Keratinocyte (primary cell): ENCODE data around the gene MTOR. TPM values are rescaled to one million over a fixed set of nuclear protein-coding genes. Genes with fewer than 3 reads are reported as not detected.

Source experiments
- DNase-seq: peaks from one replicate; pipeline ENCODE4 v3.0.0-alpha.2; 2011; ENCODE audit warnings: low read depth, missing footprints, low spot score
- FAIRE-seq: peaks from 2 replicates; lab custom pipeline; 2011; peaks lifted over from hg19 to GRCh38; lab: Jason Lieb, UNC
- H2AFZ ChIP-seq: 2 replicates; pipeline ENCODE4 v1.6.0; 2012; ENCODE audit warnings: low read length, control low read depth, inconsistent platforms; ENCODE audit not compliant: control insufficient read depth
- H3K27ac ChIP-seq: 2 replicates; pipeline ENCODE4 v1.5.1; 2011; ENCODE audit warnings: low read length; ENCODE audit not compliant: control insufficient read depth, insufficient read depth
- H3K27me3 ChIP-seq: 3 replicates; pipeline ENCODE4 v1.6.0; 2011; ENCODE audit warnings: low read length; ENCODE audit not compliant: control insufficient read depth, insufficient read depth; ENCODE audit errors: extremely low read depth
- H3K36me3 ChIP-seq, 2 experiments: 2 replicates in 1 of 2; 3 replicates in 1 of 2; pipeline ENCODE4 v1.5.1; 2011; ENCODE audit warnings: low read length in 2 of 2, mild to moderate bottlenecking in 1 of 2; ENCODE audit not compliant: control insufficient read depth in 2 of 2, insufficient read depth in 2 of 2; ENCODE audit errors: extremely low read depth in 1 of 2
- H3K4me1 ChIP-seq: 3 replicates; pipeline ENCODE4 v1.5.1; 2011; ENCODE audit warnings: low read length; ENCODE audit not compliant: control insufficient read depth, insufficient read depth; ENCODE audit errors: extremely low read depth
- H3K4me2 ChIP-seq: 3 replicates; pipeline ENCODE4 v1.6.0; 2011; ENCODE audit warnings: low read depth, low read length; ENCODE audit not compliant: control insufficient read depth, insufficient read depth; ENCODE audit errors: extremely low read depth
- H3K4me3 ChIP-seq, 3 experiments: fragments of 200-600 bp in 1 of 3; sonication (generic) in 1 of 3; 2 replicates in 2 of 3; 3 replicates in 1 of 3; pipeline ENCODE4 v1.5.1; 2011 to 2016; ENCODE audit warnings: low read length in 3 of 3, mild to moderate bottlenecking in 3 of 3, control low read depth in 2 of 3, inconsistent platforms in 1 of 3, low read depth in 1 of 3, mixed read lengths in 1 of 3, mixed run types in 1 of 3, moderate library complexity in 1 of 3; ENCODE audit not compliant: control insufficient read depth in 2 of 3, insufficient read depth in 2 of 3; ENCODE audit errors: extremely low read depth in 1 of 3
- H3K79me2 ChIP-seq: 2 replicates; pipeline ENCODE4 v1.6.0; 2012; ENCODE audit warnings: low read length; ENCODE audit not compliant: control insufficient read depth, insufficient read depth
- H3K9ac ChIP-seq: 3 replicates; pipeline ENCODE4 v1.6.0; 2011; ENCODE audit warnings: low read length; ENCODE audit not compliant: control insufficient read depth, insufficient read depth; ENCODE audit errors: extremely low read depth
- H3K9me1 ChIP-seq: 3 replicates; pipeline ENCODE4 v1.6.0; 2011; ENCODE audit warnings: low read length; ENCODE audit not compliant: control insufficient read depth, insufficient read depth; ENCODE audit errors: extremely low read depth
- H3K9me3 ChIP-seq: 2 replicates; pipeline ENCODE4 v1.5.1; 2012; ENCODE audit warnings: low read depth, low read length; ENCODE audit not compliant: control insufficient read depth
- H4K20me1 ChIP-seq: 3 replicates; pipeline ENCODE4 v1.6.0; 2011; ENCODE audit warnings: low read length; ENCODE audit not compliant: control insufficient read depth, insufficient read depth; ENCODE audit errors: extremely low read depth
- CTCF ChIP-seq, 3 experiments: IDR thresholded peaks in 1 of 3; conservative IDR thresholded peaks in 1 of 3; optimal IDR thresholded peaks in 1 of 3; 2 replicates in 2 of 3; 3 replicates in 1 of 3; pipeline versions ENCODE3 to v1.5.1; 2011; ENCODE audit warnings: low read length in 3 of 3, mild to moderate bottlenecking in 3 of 3, moderate library complexity in 2 of 3, control low read depth in 1 of 3, inconsistent platforms in 1 of 3; ENCODE audit not compliant: insufficient read depth in 2 of 3; ENCODE audit errors: extremely low read depth in 1 of 3
- EZH2 ChIP-seq: IDR thresholded peaks from one replicate; pipeline ENCODE4 v1.6.1; 2012; ENCODE audit warnings: inconsistent platforms, mild to moderate bottlenecking, low read length, moderate library complexity
- dilution Hi-C: fragments of 300-500 bp; cut with MboI; formaldehyde crosslinking; loops from one replicate; pipeline ENCODE4 v1.7.0; 2020; ENCODE audit warnings: low sequenced_read_pairs; ENCODE audit not compliant: extremely low pct_ligation_motif_present
- polyA plus RNA-seq, 5 experiments: library from polyadenylated mRNA; depleted of rRNA in 3 of 5; stranded (reverse) in 3 of 5; stranded (forward) in 1 of 5; unstranded in 1 of 5; fragments of >200 nt; gene quantifications; 1 replicate in 1 of 5; 2 replicates in 3 of 5; 3 replicates in 1 of 5; pipeline versions ENCODE4 v1.2.1 to v1.2.3, GENCODE V29; 2011 to 2012; ENCODE audit warnings: missing spikeins in 2 of 5, low read depth in 1 of 5, low replicate concordance in 1 of 5

Gene MTOR
- polyA plus RNA-seq, 1 donor (not counting 4 experiments of a cell fraction or from before 2014, with no cell fraction given): 31.5 TPM

- Histone ChIP-seq H3K4me2 (no peak overlapping the region), H3K4me1 (peaks cover 3% of the 10 kb centered on the region), H3K9ac (no peak overlapping the region), H4K20me1 (no peaks in the 10 kb centered on the region), H3K4me3 (no peak overlapping the region), H3K36me3 (peaks cover 2 to 6% of the 10 kb centered on the region in 2 experiments), H3K27me3 (no peaks in the 10 kb centered on the region), H3K79me2 (no peaks in the 10 kb centered on the region), H3K27ac (no peak overlapping the region), H2AFZ (no peak overlapping the region), H3K9me3 (no peaks in the 10 kb centered on the region), H3K9me1 (no peaks in the 10 kb centered on the region)
- DNase-seq: no peak
- FAIRE-seq: no peak
- dilution Hi-C loops: no loop called here
- TF ChIP-seq EZH2 (no peak), CTCF (optimal IDR thresholded peaks at IDR 0.05 in 1 of 3, IDR thresholded peaks at IDR 0.05 in 1 of 3, conservative IDR thresholded peaks at IDR 0.05 in 1 of 3; ENCODE audit: extremely low read depth in 1 of 3, insufficient read depth in 2 of 3, low read length in 3 of 3) (no peak)
Observed at GRCh38 chr1:11178021-11179015, 84.0 kb downstream of the MTOR start.

- H3K4me2 ChIP-seq: no peak overlapping the region
- no peak overlapping the region for H3K4me3 ChIP-seq
- H2AFZ ChIP-seq: no peak overlapping the region
- no peak for FAIRE-seq
- no peaks in the 10 kb centered on the region for H4K20me1 ChIP-seq
- no peaks in the 10 kb centered on the region for H3K9me1 ChIP-seq
- dilution Hi-C loops: no loop called here
- TF ChIP-seq CTCF (optimal IDR thresholded peaks at IDR 0.05 in 1 of 3, IDR thresholded peaks at IDR 0.05 in 1 of 3, conservative IDR thresholded peaks at IDR 0.05 in 1 of 3; ENCODE audit: extremely low read depth in 1 of 3, insufficient read depth in 2 of 3, low read length in 3 of 3): no peak
- TF ChIP-seq EZH2: no peak
- no peak for DNase-seq
- H3K79me2 ChIP-seq: no peaks in the 10 kb centered on the region
- H3K27me3 ChIP-seq: no peaks in the 10 kb centered on the region
- H3K9ac ChIP-seq: no peak overlapping the region
- H3K9me3 ChIP-seq: no peaks in the 10 kb centered on the region
- H3K36me3 ChIP-seq: peaks cover 2 to 6% of the 10 kb centered on the region in 2 experiments
- H3K4me1 ChIP-seq: peaks cover 3% of the 10 kb centered on the region
- H3K27ac ChIP-seq: no peak overlapping the region
Observed at GRCh38 chr1:11176081-11176706, 86.2 kb downstream of the MTOR start.
